Thyroid gland (tissue), 4 donors: ENCODE measurements around the gene GPBP1. TPM values are rescaled to one million over a fixed set of nuclear protein-coding genes. Genes with fewer than 3 reads are reported as not detected.

Experiments
- DNase-seq, 2 donors: peaks; one replicate each; pipeline ENCODE4 v3.0.0-alpha.2; 2019
- H3K27ac ChIP-seq, 3 donors: fragments of 200-600 bp; sonication (generic); 1 replicate in 2 of 3; 2 replicates in 1 of 3; pipeline ENCODE4 v1.5.1; 2016 to 2019; ENCODE audit warnings: mild to moderate bottlenecking in 1 of 3, moderate library complexity in 1 of 3
- H3K27me3 ChIP-seq: fragments of 200-600 bp; sonication (generic); one replicate; pipeline ENCODE4 v1.5.1; 2019
- H3K36me3 ChIP-seq, 2 donors: fragments of 200-600 bp; sonication (generic); one replicate each; pipeline ENCODE4 v1.5.1; 2016 to 2019
- H3K4me1 ChIP-seq, 2 donors: fragments of 200-600 bp; sonication (generic); one replicate each; pipeline ENCODE4 v1.5.1; 2017 to 2019
- H3K4me3 ChIP-seq, 3 donors: fragments of 200-600 bp; sonication (generic); replicated peaks in 1 of 3; 1 replicate in 2 of 3; 2 replicates in 1 of 3; pipeline ENCODE4 v1.5.1; 2016; ENCODE audit warnings: mild to moderate bottlenecking in 1 of 3
- H3K9me3 ChIP-seq: fragments of 200-600 bp; sonication (generic); one replicate; pipeline ENCODE4 v1.5.1; 2017
- CTCF ChIP-seq, 6 experiments: fragments of 200-600 bp in 3 of 6; fragments of 450-650 bp in 3 of 6; sonication (generic) in 3 of 6; IDR thresholded peaks; one replicate each; pipeline ENCODE4 v1.5.1; 2016 to 2019; ENCODE audit warnings: antibody characterized with exemption in 6 of 6, mild to moderate bottlenecking in 2 of 6, inconsistent platforms in 1 of 6, moderate library complexity in 1 of 6
- POLR2A ChIP-seq, 2 donors: fragments of 450-650 bp; IDR thresholded peaks; one replicate each; pipeline ENCODE4 v1.6.1; 2017; ENCODE audit warnings: antibody characterized with exemption in 2 of 2, mild to moderate bottlenecking in 2 of 2, moderate library complexity in 1 of 2
- WGBS, 2 donors: methylation state at CpG; one replicate each; pipeline ENCODE4 v1.1.5; 2017; 5-methylcytosine and 5-hydroxymethylcytosine counted together
- intact Hi-C: fragments of 100-400 bp; cut with DNase I; formaldehyde crosslinking; loops from one replicate; pipeline ENCODE4 v1.15.1; 2023
- total RNA-seq, 4 donors: library from RNA; depleted of rRNA; stranded (reverse); fragments of >200 nt; gene quantifications; one replicate each; pipeline ENCODE4 v1.2.3, GENCODE V29; 2016

GPBP1 gene
- 100 to 1,000 TPM in 2 of 4 donors, 10 to 100 TPM in 2; 89.4 to 109 (median 99.4) TPM for total RNA-seq

GRCh38 chr5:57173319-57174127, at the start of gene GPBP1:
Gene GPBP1 (plus strand): TSS chr5:57174059. CDS start chr5:57214131, 40,072 bp downstream.
- H3K36me3 ChIP-seq: no peaks in the 10 kb centered on the region
- no peak for TF ChIP-seq CTCF (IDR thresholded peaks at IDR 0.05)
- peak in 1 of 2 donors; percentile 82 for TF ChIP-seq POLR2A (IDR thresholded peaks at IDR 0.05)
- H3K9me3 ChIP-seq: no peaks in the 10 kb centered on the region
- H3K4me3 ChIP-seq: peak within 1 kb of the TSS; percentile 89 to 95 (median 92)
- WGBS, 2 donors: 0 to 1% methylated on average over 17 to 21 of the region's 83 CpGs
- intact Hi-C loops: loop anchor here (10.0 kb wide), 1 partner anchor 269 kb away; the partner anchor contains the start of gene SETD9
- H3K27ac ChIP-seq: peak within 1 kb of the TSS; percentile 99 to 100 (median 99)
- peaks cover 16 to 21% of the 10 kb centered on the region in 2 donors for H3K4me1 ChIP-seq
- H3K27me3 ChIP-seq: no peaks in the 10 kb centered on the region
- DNase-seq: peak; percentile 99 to 100

- Histone ChIP-seq H3K36me3 (no peaks in the 10 kb centered on the region), H3K9me3 (no peaks in the 10 kb centered on the region), H3K27ac (no peak overlapping the region), H3K4me3 (no peak overlapping the region), H3K4me1 (no peaks in the 10 kb centered on the region), H3K27me3 (no peaks in the 10 kb centered on the region)
- WGBS, 2 donors: 94 to 95% methylated on average over 3 of the region's 3 CpGs
- intact Hi-C loops: no loop called here
- no peak for TF ChIP-seq POLR2A (IDR thresholded peaks at IDR 0.05)
- no peak for TF ChIP-seq CTCF (IDR thresholded peaks at IDR 0.05)
- DNase-seq: no peak
Measured at GRCh38 chr5:57128325-57128724, 45.5 kb upstream of the GPBP1 start.

- Histone ChIP-seq H3K9me3 (no peaks in the 10 kb centered on the region), H3K4me1 (no peaks in the 10 kb centered on the region), H3K27ac (no peak overlapping the region), H3K4me3 (no peak overlapping the region), H3K36me3 (no peaks in the 10 kb centered on the region), H3K27me3 (no peaks in the 10 kb centered on the region)
- TF ChIP-seq CTCF (IDR thresholded peaks at IDR 0.05) (no peak), POLR2A (IDR thresholded peaks at IDR 0.05) (no peak)
- intact Hi-C loops: no loop called here
- WGBS, 2 donors: 92 to 93% methylated on average over 2 of the region's 2 CpGs
- no peak for DNase-seq
Measured at GRCh38 chr5:57133574-57133973, 40.3 kb upstream of the GPBP1 start.

GRCh38 chr5:57137401-57137800, 36.5 kb upstream of the GPBP1 start:
- Histone ChIP-seq H3K36me3 (no peaks in the 10 kb centered on the region), H3K4me3 (no peak overlapping the region), H3K27ac (no peak overlapping the region), H3K9me3 (no peaks in the 10 kb centered on the region), H3K4me1 (no peaks in the 10 kb centered on the region), H3K27me3 (no peaks in the 10 kb centered on the region)
- TF ChIP-seq CTCF (IDR thresholded peaks at IDR 0.05) (no peak), POLR2A (IDR thresholded peaks at IDR 0.05) (no peak)
- no peak for DNase-seq
- 63 to 75% methylated on average over 2 of the region's 2 CpGs for WGBS, 2 donors
- intact Hi-C loops: no loop called here

- Histone ChIP-seq H3K4me1 (no peaks in the 10 kb centered on the region), H3K27me3 (no peaks in the 10 kb centered on the region), H3K9me3 (no peaks in the 10 kb centered on the region), H3K27ac (no peak overlapping the region), H3K4me3 (no peak overlapping the region), H3K36me3 (no peaks in the 10 kb centered on the region)
- intact Hi-C loops: no loop called here
- TF ChIP-seq POLR2A (IDR thresholded peaks at IDR 0.05): no peak
- no peak for TF ChIP-seq CTCF (IDR thresholded peaks at IDR 0.05)
- no peak for DNase-seq
- WGBS, 2 donors: 92 to 94% methylated on average over 4 of the region's 4 CpGs
Measured at GRCh38 chr5:57152316-57152715, 21.5 kb upstream of the GPBP1 start.
